GM21825 (cell line): ENCODE results near the gene OR2AG1.
"Not testable (repeated sequence)": the region's sequence is repeated elsewhere in the genome, so short reads cannot be mapped to it uniquely, and the experiment has no call there.

Experiments
- ATAC-seq: cut with Tn5 transposase; IDR thresholded peaks from one replicate; pipeline ENCODE4 v1.9.1; 2021; ENCODE audit warnings: mild to moderate bottlenecking, moderate library complexity; ENCODE audit not compliant: unreplicated experiment

Gene OR2AG1

DNA sequence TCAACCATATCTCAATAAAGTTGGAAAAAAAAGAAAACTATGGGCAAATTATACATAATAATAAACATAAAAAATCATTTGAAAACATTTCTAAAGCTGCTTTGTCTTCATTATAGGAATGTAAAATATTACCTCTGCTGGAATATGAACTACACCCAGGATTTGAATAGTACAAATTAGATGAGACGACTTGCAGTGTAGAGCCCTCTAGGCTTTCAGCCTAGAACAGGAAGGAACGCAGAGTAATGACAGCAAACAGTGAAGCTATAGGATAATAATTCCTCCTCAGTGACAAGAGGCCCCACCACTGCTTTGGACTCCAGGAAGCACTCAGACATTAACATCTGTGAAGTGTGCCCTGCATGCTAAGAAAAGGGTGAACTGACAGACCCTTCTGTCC is 7.7 kb downstream of the OR2AG1 start:
- no peak for ATAC-seq

DNA sequence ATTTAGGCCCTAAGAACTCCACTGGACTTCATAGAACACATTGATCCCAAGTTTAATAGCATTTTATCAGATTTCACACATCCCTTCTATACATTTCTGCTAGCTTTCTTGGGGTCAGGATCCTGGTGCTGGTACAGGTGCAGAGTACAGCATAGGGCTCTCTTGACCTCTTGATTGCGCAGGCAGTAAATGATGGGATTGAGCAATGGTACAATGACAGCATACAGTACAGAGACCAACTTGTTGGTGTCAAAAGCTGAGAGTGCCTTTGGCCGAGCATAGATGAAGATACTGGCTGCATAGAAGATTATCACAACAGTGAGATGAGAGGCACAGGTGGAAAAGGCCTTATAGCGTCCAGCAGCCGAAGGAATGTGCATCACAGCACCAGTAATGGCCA is 11.8 kb downstream of the OR2AG1 start:
- ATAC-seq: no peak

- no peak for ATAC-seq
Observed at GRCh38 chr11:6799402-6799801, 16.6 kb downstream of the OR2AG1 start, which contains the start of gene OR6A2. Gene OR6A2, minus strand, starts transcription at chr11:6799689. Its CDS starts 3,981 bp downstream, at chr11:6795708.

DNA sequence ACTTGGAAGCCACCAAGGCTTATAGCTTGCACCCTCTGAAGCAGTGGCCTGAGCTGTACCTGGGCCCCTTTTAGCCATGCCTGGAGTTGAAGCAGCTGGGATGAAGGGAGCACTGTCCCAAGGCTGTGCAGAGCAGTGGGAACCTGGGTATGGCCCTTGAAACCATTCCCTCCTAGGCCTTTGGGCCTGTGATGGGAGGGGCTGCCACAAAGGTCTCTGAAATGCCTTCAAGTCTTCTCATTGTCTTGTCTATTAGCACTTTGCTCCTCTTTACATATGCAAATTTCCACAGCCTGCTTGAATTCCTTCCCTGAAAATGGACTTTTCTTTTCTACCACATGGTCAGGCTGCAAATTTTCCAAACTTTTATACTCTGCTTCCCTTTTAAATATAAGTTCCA is 18.3 kb downstream of the OR2AG1 start:
- not testable (repeated sequence) for ATAC-seq

DNA sequence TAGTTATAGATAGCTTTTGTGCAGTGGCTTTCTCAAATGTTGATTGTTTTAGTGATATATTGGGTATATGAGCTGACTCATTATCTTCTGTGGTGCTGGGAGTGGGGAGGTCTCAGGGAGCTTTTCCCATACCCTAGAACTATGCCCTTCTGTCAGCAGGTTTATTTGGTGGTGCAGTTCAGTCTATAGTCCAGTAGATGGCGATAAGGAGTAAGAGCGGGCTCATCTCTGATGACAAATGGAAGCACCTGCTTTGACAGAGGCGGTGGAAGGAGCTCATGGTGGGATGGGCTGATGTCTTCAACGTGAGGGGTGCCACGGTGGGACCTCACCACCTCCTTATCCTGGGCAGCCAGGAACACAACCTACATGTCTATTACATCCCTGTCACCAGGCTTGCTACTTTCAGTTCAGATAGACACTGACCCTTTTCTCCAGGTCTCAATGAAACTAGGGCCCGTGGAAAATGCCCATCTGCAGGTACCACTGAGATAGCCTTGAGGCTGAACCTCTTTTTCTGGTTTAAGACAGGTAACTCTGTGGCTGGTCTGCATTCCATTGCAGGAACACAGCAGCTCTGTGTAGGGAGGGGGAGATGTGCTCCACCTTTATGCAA is 29.7 kb downstream of the OR2AG1 start:
- ATAC-seq: no peak

DNA sequence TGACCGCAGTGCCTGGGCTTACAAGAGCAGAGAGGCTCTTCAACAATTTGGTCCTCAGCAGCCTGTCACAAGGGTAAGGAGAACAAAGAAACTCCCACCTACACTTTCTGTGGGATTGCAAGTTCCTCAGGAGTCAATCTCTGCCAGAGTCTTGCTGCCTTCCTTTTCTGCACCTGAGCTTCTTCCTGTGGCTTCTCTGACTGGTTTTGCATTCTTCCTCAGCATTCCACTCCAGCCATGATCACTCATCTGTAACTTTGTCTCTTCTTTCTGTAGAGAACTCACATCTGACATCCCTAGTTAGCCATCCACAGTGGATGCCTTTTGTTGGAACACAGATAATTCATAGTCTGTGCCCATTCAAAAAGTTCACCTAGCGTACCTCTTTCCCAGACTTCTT is 30.8 kb downstream of the OR2AG1 start:
- no peak for ATAC-seq

GRCh38 chr11:6817694-6818093 is 34.9 kb downstream of the OR2AG1 start:
- no peak for ATAC-seq

DNA sequence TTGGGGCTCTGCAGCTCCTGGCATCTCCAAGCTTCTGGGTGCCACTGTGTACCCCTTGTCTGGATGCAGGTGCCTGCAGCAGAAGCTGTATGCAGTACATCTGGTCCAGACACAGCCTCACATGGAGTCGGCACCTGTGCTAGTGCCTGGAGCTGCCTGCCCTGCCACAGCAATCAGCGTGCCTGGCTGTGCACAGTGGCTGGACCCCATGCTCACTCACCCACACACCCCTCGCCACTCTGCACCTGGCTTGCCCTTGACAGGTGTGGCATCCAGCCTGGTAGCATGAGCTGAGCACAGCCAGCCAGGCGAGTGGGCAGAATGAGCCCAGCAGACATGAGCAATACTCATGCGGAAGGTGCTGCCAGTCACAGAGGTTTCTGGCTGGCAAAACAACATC is 36.1 kb downstream of the OR2AG1 start:
- no peak for ATAC-seq

DNA sequence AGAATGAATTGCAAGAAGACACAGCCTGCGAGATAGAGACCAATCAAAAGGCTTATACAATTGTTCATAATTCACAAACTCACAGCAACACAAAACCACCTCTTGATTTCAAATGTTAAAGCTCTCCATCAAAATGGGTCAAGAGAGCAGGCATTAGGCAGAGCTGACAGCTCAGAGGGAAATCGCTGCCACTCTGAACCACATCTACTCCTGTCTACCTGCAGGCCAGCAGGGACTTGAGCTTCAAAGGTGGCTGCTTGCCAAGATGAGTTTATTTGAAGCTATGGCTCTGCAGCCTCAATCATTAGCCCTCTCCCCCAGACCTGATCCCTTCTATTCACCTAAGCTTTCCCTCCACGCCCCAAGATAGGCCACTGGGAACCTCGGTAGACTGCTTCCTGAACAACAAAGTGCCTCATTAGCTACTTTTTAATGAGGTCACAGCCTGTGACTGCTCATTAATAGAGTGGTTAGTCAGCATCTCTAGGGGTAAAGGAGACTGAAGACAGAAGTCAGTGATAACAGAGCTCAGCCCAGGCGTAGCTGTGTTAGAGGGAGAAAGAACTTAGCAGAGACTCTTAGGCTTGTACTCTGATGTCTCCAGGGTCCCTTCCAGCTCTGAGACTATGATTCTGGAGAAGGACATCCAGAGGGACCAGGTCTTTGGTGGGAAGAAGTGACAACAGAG is 41.5 kb downstream of the OR2AG1 start:
- no peak for ATAC-seq

GRCh38 chr11:6825231-6825744 is 42.5 kb downstream of the OR2AG1 start:
- no peak for ATAC-seq

- no peak for ATAC-seq
Observed at GRCh38 chr11:6828103-6828502, 45.3 kb downstream of the OR2AG1 start.

- no peak for ATAC-seq
Observed at GRCh38 chr11:6833356-6833755, 50.5 kb downstream of the OR2AG1 start.

- no peak for ATAC-seq
Observed at GRCh38 chr11:6834021-6834420, 51.2 kb downstream of the OR2AG1 start.
